Measurements from ENCODE around the gene RBP7.

RBP7 gene

DNA sequence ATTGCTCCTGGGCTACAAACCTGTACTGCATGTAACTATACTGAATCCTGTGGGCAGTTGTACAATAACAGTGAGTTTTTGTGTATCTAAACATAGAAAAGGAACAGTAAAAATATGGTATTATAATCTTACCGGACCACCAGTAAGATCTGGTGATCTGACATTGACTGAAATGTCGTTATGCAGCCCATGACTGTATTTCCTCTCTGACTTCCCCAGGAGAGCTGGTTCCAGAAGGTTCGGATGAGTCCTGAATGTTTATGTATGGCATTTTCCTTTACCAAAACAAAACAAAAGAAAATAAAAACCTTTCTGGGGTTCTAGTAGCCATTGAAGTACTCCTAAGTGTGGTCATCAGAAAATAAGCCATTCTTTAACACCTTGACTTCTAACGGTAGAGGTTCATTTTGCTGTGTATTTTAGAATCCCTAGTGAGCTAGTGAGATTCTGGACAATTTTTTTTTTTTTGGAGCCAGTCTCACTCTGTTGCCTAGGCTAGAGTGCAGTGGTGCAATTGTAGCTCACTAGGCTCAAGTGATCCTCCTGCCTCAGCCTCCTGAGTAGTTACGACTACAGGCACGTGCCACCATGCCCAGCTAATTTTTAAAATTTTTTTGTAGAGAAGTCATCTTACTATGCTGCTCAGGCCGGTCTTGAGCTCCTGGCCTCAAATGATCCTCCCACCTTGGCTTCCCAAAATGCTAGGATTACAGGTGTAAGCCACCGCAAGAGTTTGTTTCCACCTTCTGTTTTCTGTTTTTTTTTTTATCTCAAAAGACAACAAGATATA is 63.5 kb downstream of the RBP7 start:
- Histone ChIP-seq H3K4me2 (ENCODE audit: low read depth, low read length, poor library complexity, severe bottlenecking) (no peak overlapping the region), H2AFZ (ENCODE audit: low read length) (no peak overlapping the region), H3K9me3 (ENCODE audit: insufficient read depth, low read depth, low read length) (no peaks in the 10 kb centered on the region), H3K4me3 (ENCODE audit: low read length, poor library complexity, severe bottlenecking) (no peak overlapping the region), H3F3A (ENCODE audit: low read depth) (no peaks in the 10 kb centered on the region), H4K20me1 (ENCODE audit: insufficient read depth, low read length, poor library complexity, severe bottlenecking) (no peaks in the 10 kb centered on the region), H3K9me2 (replicated peaks; ENCODE audit: low read depth, low read length) (no peaks in the 10 kb centered on the region), H3K27me3 (ENCODE audit: insufficient read depth, low read length, poor library complexity, severe bottlenecking) (no peaks in the 10 kb centered on the region), H3K36me3 (ENCODE audit: insufficient read depth, low read length) (no peaks in the 10 kb centered on the region; the same call in 1 of the 2 replicates), H3K4me1 (ENCODE audit: insufficient read depth, low read length, poor library complexity, severe bottlenecking) (peaks cover 15% of the 10 kb centered on the region), H3K79me2 (ENCODE audit: insufficient read depth, low read length) (peaks cover 46% of the 10 kb centered on the region; the same call in 1 of the 2 replicates), H3K9ac (ENCODE audit: low read depth, low read length, poor library complexity, severe bottlenecking) (no peak overlapping the region)
- TF ChIP-seq, protein P1, sequence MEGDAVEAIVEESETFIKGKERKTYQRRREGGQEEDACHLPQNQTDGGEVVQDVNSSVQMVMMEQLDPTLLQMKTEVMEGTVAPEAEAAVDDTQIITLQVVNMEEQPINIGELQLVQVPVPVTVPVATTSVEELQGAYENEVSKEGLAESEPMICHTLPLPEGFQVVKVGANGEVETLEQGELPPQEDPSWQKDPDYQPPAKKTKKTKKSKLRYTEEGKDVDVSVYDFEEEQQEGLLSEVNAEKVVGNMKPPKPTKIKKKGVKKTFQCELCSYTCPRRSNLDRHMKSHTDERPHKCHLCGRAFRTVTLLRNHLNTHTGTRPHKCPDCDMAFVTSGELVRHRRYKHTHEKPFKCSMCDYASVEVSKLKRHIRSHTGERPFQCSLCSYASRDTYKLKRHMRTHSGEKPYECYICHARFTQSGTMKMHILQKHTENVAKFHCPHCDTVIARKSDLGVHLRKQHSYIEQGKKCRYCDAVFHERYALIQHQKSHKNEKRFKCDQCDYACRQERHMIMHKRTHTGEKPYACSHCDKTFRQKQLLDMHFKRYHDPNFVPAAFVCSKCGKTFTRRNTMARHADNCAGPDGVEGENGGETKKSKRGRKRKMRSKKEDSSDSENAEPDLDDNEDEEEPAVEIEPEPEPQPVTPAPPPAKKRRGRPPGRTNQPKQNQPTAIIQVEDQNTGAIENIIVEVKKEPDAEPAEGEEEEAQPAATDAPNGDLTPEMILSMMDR (conservative IDR thresholded peaks at IDR 0.05; ENCODE audit: low read length): no peak
- no peak for TF ChIP-seq EZH2phosphoT487 (IDR thresholded peaks at IDR 0.05; ENCODE audit: borderline replicate concordance)

- no peak overlapping the region for H3K4me3 ChIP-seq (ENCODE audit: low read length, poor library complexity, severe bottlenecking)
- H3K9me2 ChIP-seq (replicated peaks; ENCODE audit: low read depth, low read length): no peaks in the 10 kb centered on the region
- peaks cover 43% of the 10 kb centered on the region; the same call in 1 of the 2 replicates for H3K79me2 ChIP-seq (ENCODE audit: insufficient read depth, low read length)
- H3K4me1 ChIP-seq (ENCODE audit: insufficient read depth, low read length, poor library complexity, severe bottlenecking): peaks cover 16% of the 10 kb centered on the region
- TF ChIP-seq, protein P1 (conservative IDR thresholded peaks at IDR 0.05; ENCODE audit: low read length): no peak
- TF ChIP-seq EZH2phosphoT487 (IDR thresholded peaks at IDR 0.05; ENCODE audit: borderline replicate concordance): no peak
- H3K9me3 ChIP-seq (ENCODE audit: insufficient read depth, low read depth, low read length): no peaks in the 10 kb centered on the region
- H2AFZ ChIP-seq (ENCODE audit: low read length): no peak overlapping the region
- no peaks in the 10 kb centered on the region for H4K20me1 ChIP-seq (ENCODE audit: insufficient read depth, low read length, poor library complexity, severe bottlenecking)
- no peak overlapping the region for H3K4me2 ChIP-seq (ENCODE audit: low read depth, low read length, poor library complexity, severe bottlenecking)
- no peaks in the 10 kb centered on the region for H3K27me3 ChIP-seq (ENCODE audit: insufficient read depth, low read length, poor library complexity, severe bottlenecking)
- H3F3A ChIP-seq (ENCODE audit: low read depth): no peaks in the 10 kb centered on the region
- no peaks in the 10 kb centered on the region; the same call in 1 of the 2 replicates for H3K36me3 ChIP-seq (ENCODE audit: insufficient read depth, low read length)
- no peak overlapping the region for H3K9ac ChIP-seq (ENCODE audit: low read depth, low read length, poor library complexity, severe bottlenecking)
These were observed 64.2 kb downstream of the RBP7 start for GRCh38 chr1:10061276-10061675.

- H3K27me3 ChIP-seq (ENCODE audit: insufficient read depth, low read length, poor library complexity, severe bottlenecking): no peaks in the 10 kb centered on the region
- TF ChIP-seq, protein P1 (conservative IDR thresholded peaks at IDR 0.05; ENCODE audit: low read length): no peak
- no peak overlapping the region for H2AFZ ChIP-seq (ENCODE audit: low read length)
- H3K9me2 ChIP-seq (replicated peaks; ENCODE audit: low read depth, low read length): no peaks in the 10 kb centered on the region
- H4K20me1 ChIP-seq (ENCODE audit: insufficient read depth, low read length, poor library complexity, severe bottlenecking): no peaks in the 10 kb centered on the region
- no peaks in the 10 kb centered on the region for H3K36me3 ChIP-seq (ENCODE audit: insufficient read depth, low read length)
- H3K4me3 ChIP-seq (ENCODE audit: low read length, poor library complexity, severe bottlenecking): no peak overlapping the region
- peaks cover 24% of the 10 kb centered on the region for H3K4me1 ChIP-seq (ENCODE audit: insufficient read depth, low read length, poor library complexity, severe bottlenecking)
- H3F3A ChIP-seq (ENCODE audit: low read depth): no peaks in the 10 kb centered on the region
- peak overlapping the region; percentile 44 for H3K4me2 ChIP-seq (ENCODE audit: low read depth, low read length, poor library complexity, severe bottlenecking)
- peaks cover 40% of the 10 kb centered on the region; the same call in 1 of the 2 replicates for H3K79me2 ChIP-seq (ENCODE audit: insufficient read depth, low read length)
- no peaks in the 10 kb centered on the region for H3K9me3 ChIP-seq (ENCODE audit: insufficient read depth, low read depth, low read length)
- H3K9ac ChIP-seq (ENCODE audit: low read depth, low read length, poor library complexity, severe bottlenecking): no peak overlapping the region
These were observed 66.8 kb downstream of the RBP7 start for GRCh38 chr1:10063878-10064277.

Measured in Loucy (cell line).